ENCODE results near the gene DCN. TPM values are rescaled to one million over a fixed set of nuclear protein-coding genes. Genes with fewer than 3 reads are reported as not detected.

DCN gene
- polyA plus RNA-seq, 12 donors = 482 to 3,098 (median 1,725) TPM

- no peak for DNase-seq
Measured at GRCh38 chr12:91142221-91142631, 40.4 kb downstream of the DCN start.

GRCh38 chr12:91140026-91140931 is 42.3 kb downstream of the DCN start:
- DNase-seq = peak; percentile 82

DNA sequence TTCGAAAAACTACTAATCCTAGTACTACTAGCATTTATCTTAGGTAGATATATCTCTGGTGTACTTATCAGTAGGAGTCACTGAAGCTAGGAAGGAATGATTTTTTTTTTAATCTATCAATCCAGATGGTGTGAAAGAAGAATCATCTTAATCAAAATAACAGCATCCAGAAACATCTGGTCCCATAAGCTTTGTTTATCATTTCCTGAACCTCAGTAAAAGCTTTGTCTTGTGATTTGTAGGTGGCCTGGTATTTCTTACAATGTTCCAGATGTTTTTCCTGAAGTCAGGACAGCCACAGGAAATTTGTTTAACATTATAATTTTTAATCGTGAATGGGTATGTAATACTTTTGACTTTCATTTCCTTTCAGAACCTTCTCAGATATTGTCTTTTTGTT is 43.3 kb downstream of the DCN start:
- DNase-seq = no peak

DNA sequence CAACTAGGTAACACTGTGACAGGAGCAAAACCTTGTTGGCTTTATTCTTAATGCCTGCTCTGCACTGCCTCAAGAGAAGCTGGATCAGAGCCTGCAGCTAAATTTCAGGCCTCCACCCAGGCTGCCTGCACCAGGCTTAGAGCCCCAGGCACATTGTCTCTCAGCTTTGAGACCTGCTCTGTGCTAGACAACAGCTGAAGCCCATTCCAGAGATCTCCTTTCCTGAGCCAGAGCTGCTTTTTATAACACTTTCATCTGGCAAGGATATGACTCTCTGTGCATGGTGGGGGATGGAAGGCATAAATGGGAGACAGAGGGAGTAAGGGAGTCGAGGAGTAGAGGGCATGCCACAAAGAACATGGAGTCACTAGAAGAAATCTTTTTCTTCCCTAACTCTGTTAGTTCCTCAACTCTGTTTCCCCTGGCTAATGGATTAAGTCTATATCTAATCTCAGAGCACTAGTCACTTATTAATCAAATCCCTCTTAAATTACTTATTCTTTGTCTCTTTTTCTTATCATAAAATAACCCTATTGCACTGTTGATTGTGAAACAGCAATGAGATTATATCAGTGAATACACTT is 44.2 kb downstream of the DCN start:
- DNase-seq = no peak

DNA sequence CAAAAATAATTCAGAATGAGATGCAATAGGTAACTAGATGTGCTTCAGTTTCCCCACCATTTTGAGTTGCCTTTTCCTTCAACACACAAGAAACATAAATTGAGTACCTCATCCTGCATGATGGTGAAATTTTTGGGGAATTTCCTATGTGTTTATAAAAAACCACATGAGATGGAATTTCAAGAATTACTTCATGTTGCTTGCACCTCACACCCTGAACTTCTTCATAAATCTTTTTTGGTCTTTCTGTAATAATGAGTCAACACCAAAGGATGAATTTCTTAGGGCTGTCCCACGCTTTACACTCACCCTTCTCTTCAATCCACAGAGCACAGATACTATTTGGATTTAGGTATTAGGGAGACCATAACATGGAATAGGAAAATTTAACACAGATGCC is 48.7 kb downstream of the DCN start:
- DNase-seq = no peak

- no peak for DNase-seq
Measured at GRCh38 chr12:91129662-91130362, 52.8 kb downstream of the DCN start.

DNA sequence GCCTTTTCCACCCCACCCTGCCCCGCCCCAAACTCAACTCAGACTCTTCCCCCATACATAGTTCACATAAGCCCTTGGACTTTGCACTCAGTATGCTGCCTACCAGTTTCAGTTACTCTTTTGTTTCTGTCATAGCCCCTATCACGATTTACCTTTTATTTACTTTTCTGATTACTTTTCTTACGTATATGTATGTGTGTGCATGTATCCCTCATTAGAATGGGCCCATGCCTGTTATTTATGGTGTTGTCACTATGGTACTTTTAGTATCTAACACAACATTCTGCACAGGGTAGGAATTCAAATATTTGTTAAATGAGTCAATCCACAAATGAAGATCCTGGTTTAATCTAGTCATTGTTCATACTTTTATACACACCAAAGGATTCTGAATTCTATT is 54.9 kb downstream of the DCN start:
- no peak for DNase-seq

DNA sequence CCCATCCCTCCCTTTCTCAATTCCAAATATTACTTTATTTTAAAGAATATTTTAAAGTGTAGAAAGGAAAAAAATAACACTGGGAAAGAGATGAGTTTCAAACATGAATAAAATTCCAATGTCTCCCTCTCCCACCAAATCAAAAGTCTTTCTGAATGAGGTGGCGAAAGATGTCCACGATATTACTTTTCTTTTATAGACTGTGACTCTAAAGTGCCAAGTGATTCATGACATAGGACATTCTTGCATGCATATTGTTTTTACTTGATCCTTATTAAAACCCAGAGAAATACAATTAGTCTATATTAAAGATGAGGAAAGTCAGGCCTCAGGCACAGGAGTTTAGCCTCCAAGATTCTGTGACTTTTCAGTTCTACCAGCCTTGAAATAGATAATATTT is 55.3 kb downstream of the DCN start:
- DNase-seq = no peak

DNA sequence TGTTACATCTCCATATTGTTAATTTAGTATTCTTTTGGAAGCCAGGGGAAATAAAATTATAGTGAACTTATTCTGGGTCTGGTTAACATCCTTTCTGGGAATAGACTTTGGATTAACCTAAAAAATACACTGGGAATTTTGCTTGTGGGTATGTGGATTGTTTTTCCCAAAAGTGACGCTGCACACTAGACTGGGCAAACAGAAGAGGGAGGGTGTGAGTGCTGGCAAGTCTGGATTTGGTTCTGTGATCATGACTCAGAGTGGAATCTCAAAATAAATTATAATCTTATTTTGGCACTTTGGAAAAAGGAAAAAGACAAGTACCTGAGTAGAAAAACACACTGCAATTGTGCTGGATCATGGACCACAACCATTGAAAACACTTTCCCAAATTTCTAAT is 56.1 kb downstream of the DCN start:
- DNase-seq = no peak

DNA sequence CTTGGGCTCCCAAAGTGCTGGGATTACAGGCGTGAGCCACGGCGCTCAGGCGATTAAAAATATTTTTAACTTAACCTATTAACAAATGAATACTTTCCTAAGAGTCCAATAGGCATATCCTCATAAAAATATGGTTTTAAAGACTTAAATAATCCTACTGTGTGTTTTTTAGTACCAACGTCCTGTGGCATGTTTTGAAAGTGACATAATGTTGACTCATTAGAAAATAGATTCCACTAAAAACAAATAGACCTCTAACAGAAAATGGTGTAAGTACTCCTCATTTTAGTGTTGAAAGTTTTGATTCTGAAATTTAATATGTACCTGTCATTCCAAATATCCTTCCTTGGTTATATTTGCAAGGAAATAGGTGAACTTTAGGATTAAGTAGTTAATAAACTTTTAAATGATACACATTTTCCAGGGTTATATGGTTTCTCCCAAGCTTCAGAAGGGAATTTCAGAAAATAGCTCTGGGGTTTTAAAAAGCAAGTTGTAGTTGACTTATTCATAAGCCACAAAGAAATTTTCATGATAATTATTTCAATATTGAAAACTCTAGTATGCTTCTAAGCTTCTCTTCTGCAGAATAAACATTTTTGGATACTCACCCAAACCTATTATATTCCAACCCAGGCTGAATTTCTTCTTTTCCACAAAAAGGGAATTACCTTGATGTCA is 59.2 kb downstream of the DCN start:
- no peak for DNase-seq

DNA sequence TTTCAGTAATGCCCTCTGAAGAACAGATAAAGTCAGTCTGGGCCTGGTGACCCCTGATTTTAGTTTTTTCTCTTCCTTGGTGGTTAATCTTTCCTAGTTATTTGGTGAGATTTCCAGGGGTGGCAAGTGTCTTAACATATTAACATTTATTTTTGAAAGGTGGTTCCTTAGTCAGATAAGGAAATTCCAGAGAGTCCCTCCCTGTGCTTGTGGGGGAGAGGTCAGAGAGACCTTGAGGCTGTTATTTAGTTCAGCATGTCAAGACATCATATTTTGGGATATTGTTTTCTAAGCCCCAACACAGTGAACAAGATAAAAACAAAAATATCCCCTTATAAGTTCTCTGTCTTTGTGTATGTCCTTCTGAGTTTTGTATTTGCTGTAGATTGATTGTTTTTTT is 61.8 kb downstream of the DCN start:
- no peak for DNase-seq

DNA sequence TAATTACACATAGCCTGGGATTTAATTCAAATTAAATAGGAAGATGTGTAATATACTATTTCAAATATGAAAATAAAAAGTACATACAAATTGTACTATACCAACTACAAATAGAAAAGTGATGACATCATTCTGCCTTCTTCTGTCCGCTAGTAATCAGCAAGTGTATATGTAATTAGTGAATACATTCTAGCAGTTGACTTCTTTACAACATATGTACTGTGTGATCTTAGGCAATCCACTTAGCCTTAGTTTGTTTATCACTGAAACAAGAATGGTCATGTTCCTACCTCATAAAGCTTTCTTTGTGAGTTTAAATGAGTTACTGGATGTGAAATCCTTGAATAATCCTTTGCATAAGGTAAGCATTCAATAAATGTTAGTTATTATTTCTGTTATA is 63.5 kb downstream of the DCN start:
- DNase-seq = no peak

- no peak for DNase-seq
Measured at GRCh38 chr12:91113621-91114020, 69.0 kb downstream of the DCN start.

DNA sequence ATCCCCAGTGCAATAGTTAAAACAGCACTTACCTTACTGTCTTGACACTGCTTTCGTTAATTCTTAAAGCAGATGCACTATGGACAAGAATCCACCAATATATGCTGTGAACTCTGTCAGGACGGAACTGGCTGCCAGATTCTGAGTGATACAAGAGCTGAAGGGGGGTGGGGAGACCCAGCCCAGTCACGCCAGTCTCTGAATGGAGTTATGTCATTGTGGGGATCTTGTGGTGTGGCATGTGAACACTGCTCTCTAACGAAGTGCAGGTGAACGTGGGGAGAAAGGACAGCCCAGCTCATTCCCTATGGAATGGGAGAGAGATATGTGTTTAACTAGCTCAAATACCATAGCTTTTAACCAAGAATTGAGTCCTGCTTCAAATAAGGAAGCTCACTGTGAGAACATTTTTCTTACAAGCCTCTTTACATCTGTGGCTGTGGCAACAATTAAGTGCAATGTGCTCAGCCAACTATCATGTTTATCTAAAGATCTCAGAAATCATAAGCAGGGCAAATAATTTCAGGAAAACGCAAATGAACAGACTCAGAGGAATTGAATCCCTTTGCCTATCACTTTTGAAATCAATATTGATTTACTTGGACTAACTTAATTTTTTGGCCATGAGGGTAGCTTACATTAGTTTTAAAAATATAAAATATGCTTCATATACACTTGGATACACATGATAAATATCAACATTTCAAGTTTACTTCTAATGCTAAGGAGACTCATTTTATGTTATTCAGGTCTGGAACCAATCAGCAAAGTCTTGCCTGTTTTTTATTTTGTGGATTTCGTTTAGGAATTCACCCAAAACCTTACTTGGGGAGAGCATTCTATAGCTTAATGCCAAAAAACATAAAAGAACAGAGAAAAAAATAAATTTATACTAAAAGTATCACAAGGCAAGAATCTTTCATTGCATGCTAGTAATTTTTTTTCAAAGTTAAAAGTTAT is 71.0 kb downstream of the DCN start, which contains the start of gene LUM:
LUM (minus strand) TSS at position 129 of the 960 bp plus-strand sequence. CDS start 2,515 bp downstream, outside the sequence.
- peak; percentile 91 for DNase-seq

DNA sequence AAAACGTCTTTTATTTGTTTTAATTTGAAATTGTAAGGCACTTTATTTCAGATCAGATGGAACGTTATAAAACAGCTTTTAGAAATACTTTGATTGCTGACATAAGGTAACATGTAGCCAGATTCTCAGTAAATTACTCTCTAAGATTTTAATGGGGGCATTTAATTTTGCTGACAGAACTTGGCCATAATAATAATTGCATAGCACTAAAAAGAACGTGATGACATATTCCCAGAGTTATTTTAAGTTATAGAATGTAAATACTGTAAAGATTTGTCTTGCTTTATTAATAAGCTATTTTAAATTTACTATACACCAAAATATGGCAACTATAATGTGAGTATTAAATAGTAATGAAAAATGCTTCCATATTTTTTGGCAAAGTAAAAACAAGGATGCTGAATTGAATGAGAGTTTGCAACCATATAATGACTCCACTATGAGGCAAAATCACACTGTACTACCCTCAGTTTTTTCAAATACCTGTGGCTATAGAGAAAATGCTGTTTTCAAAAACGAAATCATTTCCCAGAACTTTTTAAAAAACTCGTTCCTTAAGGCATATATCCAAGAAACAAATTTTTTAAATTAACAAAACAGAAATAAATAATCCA is 72.2 kb downstream of the DCN start:
- DNase-seq = no peak

- no peak for DNase-seq
Measured at GRCh38 chr12:91109581-91110310, 72.9 kb downstream of the DCN start.

GRCh38 chr12:91109148-91109564 is 73.5 kb downstream of the DCN start:
- peak; percentile 90 for DNase-seq

DNA sequence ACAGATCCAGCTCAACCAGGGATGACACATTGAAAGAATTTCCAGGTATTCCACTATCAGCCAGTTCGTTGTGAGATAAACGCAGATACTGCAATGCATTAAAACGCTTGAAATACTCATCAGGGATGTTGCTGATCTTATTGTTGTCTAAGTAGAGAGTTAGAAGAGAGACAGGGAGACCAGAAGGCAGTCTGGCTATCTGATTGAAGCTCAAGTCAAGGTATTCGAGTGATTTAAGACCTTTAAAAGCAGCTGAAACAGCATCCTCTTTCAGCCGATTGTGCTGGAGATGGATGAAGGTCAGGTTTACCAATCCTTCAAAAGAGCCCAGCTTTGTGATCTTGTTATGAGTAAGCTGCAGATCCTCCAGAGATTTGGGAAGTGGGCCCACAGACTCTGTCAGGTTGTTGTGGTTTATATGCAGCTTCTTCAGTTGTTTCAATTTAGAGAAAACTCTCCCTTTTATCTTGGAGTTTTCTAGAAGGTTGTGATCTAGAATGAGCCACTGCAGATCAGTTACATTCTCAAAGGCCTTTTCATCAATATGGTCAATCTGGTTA is 74.3 kb downstream of the DCN start:
- DNase-seq = no peak

DNA sequence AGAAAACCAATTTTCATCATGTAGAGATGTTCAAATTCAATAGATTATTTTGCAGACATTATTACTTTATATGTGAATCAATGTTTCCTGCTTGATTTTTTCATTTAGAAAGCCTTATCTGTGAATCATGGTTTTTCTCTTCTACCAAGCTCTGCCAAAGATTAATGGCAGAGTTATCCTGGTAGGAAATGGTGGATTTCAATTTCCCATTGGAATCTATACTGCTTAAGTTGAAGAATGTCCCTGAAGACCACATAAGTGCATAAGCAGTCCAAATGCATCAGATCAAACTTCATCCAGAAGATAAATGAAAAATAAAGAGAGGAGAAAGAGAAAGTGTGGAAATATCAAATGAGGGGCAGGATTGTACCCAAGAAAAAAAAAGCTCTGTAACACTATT is 76.3 kb downstream of the DCN start:
- DNase-seq = no peak
